GM12878 (cell line): ENCODE results near the gene RNU2-63P. TPM values are rescaled to one million over a fixed set of nuclear protein-coding genes. Genes with fewer than 3 reads are reported as not detected.

Experiments
- ATAC-seq: fragments of 200-7000 bp; cut with Tn5 transposase; 3 replicates; pipeline ENCODE4 v1.9.1; 2020; ENCODE audit warnings: mild to moderate bottlenecking, moderate library complexity
- BruUV-seq: library from RNA; stranded (reverse); fragments of 400-500 nt; replicated peaks from 2 replicates; lab custom pipeline; 2021; lab: Mats Ljungman, UMichigan
- CTCF ChIA-PET: fragments of 300-600 bp; sonication (Branson Sonifier 250); formaldehyde crosslinking; extraction: SDS; loops from one replicate; lab custom pipeline; 2021; ENCODE audit warnings: inconsistent platforms; lab: Yijun Ruan, JAX
- POLR2A ChIA-PET: fragments of 350-600 bp; formaldehyde crosslinking; extraction: SDS; loops from one replicate; lab custom pipeline; 2021; ENCODE audit warnings: inconsistent platforms; lab: Charles Lee
- RAD21 ChIA-PET: fragments of 300-600 bp; sonication (Branson Sonifier 250); formaldehyde crosslinking; loops from one replicate; lab custom pipeline; 2023; ENCODE audit warnings: antibody characterized with exemption; ENCODE audit not compliant: unreplicated experiment; lab: Charles Lee
- SMC1A ChIA-PET: fragments of 300-600 bp; sonication (Branson Sonifier 250); formaldehyde crosslinking; loops from one replicate; lab custom pipeline; 2023; ENCODE audit not compliant: unreplicated experiment, uncharacterized antibody; lab: Charles Lee
- DNase-seq: peaks from one replicate; pipeline ENCODE4 v3.0.0-alpha.2; 2011; ENCODE audit warnings: low read depth, low spot score
- FAIRE-seq: peaks from 3 replicates; lab custom pipeline; 2011; peaks lifted over from hg19 to GRCh38; lab: Jason Lieb, UNC
- H2AFZ ChIP-seq: 2 replicates; pipeline ENCODE4 v1.6.0; 2011; ENCODE audit warnings: low read depth, low read length, control low read depth; ENCODE audit not compliant: control insufficient read depth
- H3K27ac ChIP-seq: 2 replicates; pipeline ENCODE4 v1.5.1; 2011; ENCODE audit warnings: control low read depth; ENCODE audit not compliant: control insufficient read depth, insufficient read depth
- H3K27me3 ChIP-seq, 2 experiments: replicated peaks in 1 of 2; 2 replicates each; pipeline versions ENCODE4 v1.6.0 to v1.6.1; 2011; ENCODE audit warnings: low read length in 1 of 2; ENCODE audit not compliant: control insufficient read depth in 2 of 2, insufficient read depth in 2 of 2
- H3K36me3 ChIP-seq, 2 experiments: 2 replicates each; pipeline ENCODE4 v1.5.1; 2011; ENCODE audit warnings: low read length in 1 of 2; ENCODE audit not compliant: control insufficient read depth in 2 of 2, insufficient read depth in 2 of 2
- H3K4me1 ChIP-seq: 2 replicates; pipeline ENCODE4 v1.6.1; 2011; ENCODE audit warnings: mild to moderate bottlenecking, low read length, moderate library complexity, mixed read lengths; ENCODE audit not compliant: control insufficient read depth, insufficient read depth
- H3K4me2 ChIP-seq: 2 replicates; pipeline ENCODE4 v1.6.0; 2011; ENCODE audit warnings: control low read depth; ENCODE audit not compliant: control insufficient read depth, insufficient read depth
- H3K4me3 ChIP-seq: fragments of 200-600 bp; sonication (generic); 2 replicates; pipeline ENCODE4 v1.5.1; 2016
- H3K79me2 ChIP-seq: 2 replicates; pipeline ENCODE4 v1.6.0; 2011; ENCODE audit warnings: low read length; ENCODE audit not compliant: control insufficient read depth, insufficient read depth
- H3K9ac ChIP-seq: 2 replicates; pipeline ENCODE4 v1.8.0; 2011; ENCODE audit warnings: low read length, control low read depth, mixed read lengths; ENCODE audit not compliant: control insufficient read depth, insufficient read depth
- H3K9me3 ChIP-seq: replicated peaks from 3 replicates; pipeline ENCODE4 v1.5.1; 2011; ENCODE audit warnings: mild to moderate bottlenecking, low read length; ENCODE audit not compliant: control insufficient read depth, insufficient read depth
- H4K20me1 ChIP-seq: 2 replicates; pipeline ENCODE4 v1.6.0; 2011; ENCODE audit not compliant: control insufficient read depth, insufficient read depth
- CBFB ChIP-seq: IDR thresholded peaks from 2 replicates; pipeline ENCODE4 v1.6.1; 2016; ENCODE audit warnings: antibody characterized with exemption, low read depth
- CEBPB ChIP-seq, 2 experiments: fragments of 150-350 bp in 1 of 2; IDR thresholded peaks; 2 replicates each; pipeline ENCODE4 v1.6.1; 2012 to 2014; ENCODE audit warnings: low read depth in 2 of 2, low read length in 2 of 2, borderline replicate concordance in 1 of 2, inconsistent platforms in 1 of 2
- CHD4 ChIP-seq: fragments of 200-600 bp; sonication (generic); IDR thresholded peaks from 2 replicates; pipeline ENCODE4 v1.6.1; 2016; ENCODE audit warnings: mild to moderate bottlenecking
- CUX1 ChIP-seq: IDR thresholded peaks from 2 replicates; pipeline ENCODE4 v1.6.1; 2012; ENCODE audit warnings: improper control_type of control experiment, low read depth, low read length; ENCODE audit not compliant: insufficient replicate concordance
- E2F8 ChIP-seq: fragments of 450-650 bp; IDR thresholded peaks from 2 replicates; pipeline ENCODE4 v1.6.1; 2018; ENCODE audit warnings: mild to moderate bottlenecking, low read depth, moderate library complexity; ENCODE audit not compliant: partially characterized antibody
- FOS ChIP-seq: IDR thresholded peaks from 3 replicates; pipeline ENCODE4 v1.6.1; 2011; ENCODE audit warnings: borderline replicate concordance; ENCODE audit not compliant: insufficient read length; ENCODE audit errors: extremely low read depth
- HDAC6 ChIP-seq: fragments of 200-600 bp; sonication (generic); IDR thresholded peaks from one replicate; pipeline ENCODE4 v1.8.0; 2017; ENCODE audit warnings: antibody characterized with exemption; ENCODE audit not compliant: unreplicated experiment
- IKZF1 ChIP-seq: fragments of 450-650 bp; conservative IDR thresholded peaks from 2 replicates; pipeline ENCODE4 v1.6.1; 2017; ENCODE audit warnings: antibody characterized with exemption, mild to moderate bottlenecking
- KDM1A ChIP-seq: fragments of 200-600 bp; sonication (generic); IDR thresholded peaks from 2 replicates; pipeline ENCODE4 v1.6.1; 2016; ENCODE audit warnings: borderline replicate concordance
- KLF5 ChIP-seq: fragments of 450-650 bp; IDR thresholded peaks from 2 replicates; pipeline ENCODE4 v1.6.1; 2014; ENCODE audit warnings: mild to moderate bottlenecking; ENCODE audit not compliant: partially characterized antibody
- PKNOX1 ChIP-seq: fragments of 450-650 bp; IDR thresholded peaks from 2 replicates; pipeline ENCODE4 v1.6.1; 2016; ENCODE audit warnings: mild to moderate bottlenecking
- RUNX3 ChIP-seq: IDR thresholded peaks from 2 replicates; pipeline ENCODE4 v1.6.1; 2012; ENCODE audit warnings: low read length, inconsistent platforms
- SMAD5 ChIP-seq: IDR thresholded peaks from 2 replicates; pipeline ENCODE4 v1.6.1; 2016; ENCODE audit warnings: antibody characterized with exemption, low read depth
- ZNF384 ChIP-seq: IDR thresholded peaks from 2 replicates; pipeline ENCODE4 v1.6.1; 2012; ENCODE audit warnings: low read depth, mild to moderate bottlenecking, low read length, improper control_type of control experiment, borderline replicate concordance
- in situ Hi-C: fragments of 300-500 bp; cut with MboI; formaldehyde crosslinking; loops from 9 replicates; pipeline ENCODE4 v1.14.3; 2018; ENCODE audit warnings: mixed read lengths
- intact Hi-C: fragments of 100-400 bp; cut with micrococcal nuclease; formaldehyde crosslinking; loops from one replicate; pipeline ENCODE4 v1.14.2; 2022; ENCODE audit not compliant: unreplicated experiment
- polyA plus RNA-seq, 11 experiments: library from polyadenylated mRNA; depleted of rRNA in 4 of 11; unstranded in 6 of 11; stranded (reverse) in 5 of 11; fragments of >200 nt; fragmentation: Nextera tagmentation in 4 of 11; fragmentation: Illumina TruSeq in 1 of 11; extraction: Ambion mirVana in 4 of 11; extraction: Trizol in 1 of 11; gene quantifications; 1 replicate in 1 of 11; 2 replicates in 10 of 11; pipeline versions ENCODE4 v1.2.1 to v1.2.3, GENCODE V29; 2011 to 2016; ENCODE audit warnings: inconsistent platforms in 2 of 11, missing spikeins in 2 of 11, low read depth in 1 of 11
- total RNA-seq, 4 experiments: library from RNA; depleted of rRNA in 3 of 4; stranded (reverse); fragments of >200 nt in 3 of 4; fragmentation: Illumina TruSeq in 1 of 4; extraction: Trizol in 1 of 4; gene quantifications; 2 replicates each; pipeline versions ENCODE4 v1.2.1 to v1.2.3, GENCODE V29; 2013 to 2021

The RNU2-63P gene
- total and polyA plus RNA-seq, 10 of the 15 experiments (the other 5 are each of a cell fraction or from before 2014, with no cell fraction given): 10.7 to 117 (median 12.3) TPM; not detected in 5

GRCh38 chr2:88036606-88037005 lies 20.3 kb upstream of the RNU2-63P start:
- Histone ChIP-seq H3K9ac (no peak overlapping the region), H3K79me2 (no peaks in the 10 kb centered on the region), H3K4me2 (no peak overlapping the region), H3K9me3 (no peaks in the 10 kb centered on the region), H2AFZ (no peak overlapping the region), H3K27me3 (no peaks in the 10 kb centered on the region), H3K4me3 (no peak overlapping the region), H4K20me1 (no peaks in the 10 kb centered on the region), H3K27ac (no peak overlapping the region), H3K36me3 (0 out of 4 replicates have a peak, but pooled peaks cover 0 to 3% of the 10 kb centered on the region in 2 experiments), H3K4me1 (no peaks in the 10 kb centered on the region)
- SMC1A ChIA-PET: no interaction called here
- FAIRE-seq (no peak), ATAC-seq (no peak), DNase-seq (no peak)
- BruUV-seq: no TSS peak
- TF ChIP-seq KDM1A: no peak
- no peak for TF ChIP-seq PKNOX1
- no peak for TF ChIP-seq CUX1
- no peak for TF ChIP-seq CBFB
- TF ChIP-seq IKZF1: no peak
- TF ChIP-seq FOS: no peak
- no peak for TF ChIP-seq CEBPB (IDR thresholded peaks at IDR 0.05; ENCODE audit: borderline replicate concordance in 1 of 2, low read depth in 2 of 2, low read length in 2 of 2)
- TF ChIP-seq E2F8: no peak
- TF ChIP-seq SMAD5: no peak
- no peak for TF ChIP-seq KLF5
- no peak for TF ChIP-seq RUNX3
- TF ChIP-seq HDAC6: no peak
- no peak for TF ChIP-seq CHD4
- no peak for TF ChIP-seq ZNF384
- CTCF ChIA-PET: interaction anchor here (1.4 kb wide), 1 partner anchor 9 kb away, joined by 4 read pairs; no protein-coding TSS in a partner anchor
- RAD21 ChIA-PET: no interaction called here
- intact Hi-C loops: loop anchor here (10.0 kb wide), 1 partner anchor 58 kb away; no protein-coding TSS in a partner anchor
- in situ Hi-C loops: no loop called here
- POLR2A ChIA-PET: no interaction called here
